ENCODE measurements around the gene FHIT. TPM values are rescaled to one million over a fixed set of nuclear protein-coding genes. Genes with fewer than 3 reads are reported as not detected.

Gene FHIT
- total and polyA plus RNA-seq, 7 donors = 0.98 to 10.4 (median 4.0) TPM

- intact Hi-C loops (cut with DNase I) = no loop called here
- H3K36me3 ChIP-seq (ENCODE audit: insufficient read depth in 1 of 2, low read depth in 1 of 2) = no peaks in the 10 kb centered on the region
- H3K27ac ChIP-seq = no peak overlapping the region
- no peaks in the 10 kb centered on the region for H3K4me1 ChIP-seq
- no peaks in the 10 kb centered on the region for H3K27me3 ChIP-seq (ENCODE audit: insufficient read depth in 3 of 3, low read length in 2 of 3)
- 53 to 66% (median 65%) methylated on average over 4 of the region's 4 CpGs for WGBS, 3 donors
- ATAC-seq = no peak
- no peaks in the 10 kb centered on the region for H3K9me3 ChIP-seq
- no peak for TF ChIP-seq CTCF (IDR thresholded peaks at IDR 0.05)
- no peak overlapping the region for H3K4me3 ChIP-seq
- DNase-seq = no peak
These were observed 928.9 kb downstream of the FHIT start for GRCh38 chr3:60322298-60322856.

GRCh38 chr3:60319179-60319858, 931.9 kb downstream of the FHIT start:
- no peaks in the 10 kb centered on the region for H3K27me3 ChIP-seq (ENCODE audit: insufficient read depth in 3 of 3, low read length in 2 of 3)
- no peaks in the 10 kb centered on the region for H3K36me3 ChIP-seq (ENCODE audit: insufficient read depth in 1 of 2, low read depth in 1 of 2)
- no peak for ATAC-seq
- no peak for TF ChIP-seq CTCF (IDR thresholded peaks at IDR 0.05)
- no peak overlapping the region for H3K4me3 ChIP-seq
- no peak overlapping the region for H3K27ac ChIP-seq
- intact Hi-C loops (cut with DNase I) = no loop called here
- no peaks in the 10 kb centered on the region for H3K9me3 ChIP-seq
- DNase-seq = no peak
- no peaks in the 10 kb centered on the region for H3K4me1 ChIP-seq
- 91 to 93% (median 93%) methylated on average over 9 of the region's 9 CpGs for WGBS, 3 donors

- ATAC-seq (no peak), DNase-seq (no peak)
- no peak for TF ChIP-seq CTCF (IDR thresholded peaks at IDR 0.05)
- no peaks in the 10 kb centered on the region for H3K36me3 ChIP-seq (ENCODE audit: insufficient read depth in 1 of 2, low read depth in 1 of 2)
- H3K27ac ChIP-seq = no peak overlapping the region
- no peaks in the 10 kb centered on the region for H3K27me3 ChIP-seq (ENCODE audit: insufficient read depth in 3 of 3, low read length in 2 of 3)
- H3K9me3 ChIP-seq = no peaks in the 10 kb centered on the region
- intact Hi-C loops (cut with DNase I) = no loop called here
- no peaks in the 10 kb centered on the region for H3K4me1 ChIP-seq
- no peak overlapping the region for H3K4me3 ChIP-seq
These were observed 935.0 kb downstream of the FHIT start for GRCh38 chr3:60316121-60316797.

DNA sequence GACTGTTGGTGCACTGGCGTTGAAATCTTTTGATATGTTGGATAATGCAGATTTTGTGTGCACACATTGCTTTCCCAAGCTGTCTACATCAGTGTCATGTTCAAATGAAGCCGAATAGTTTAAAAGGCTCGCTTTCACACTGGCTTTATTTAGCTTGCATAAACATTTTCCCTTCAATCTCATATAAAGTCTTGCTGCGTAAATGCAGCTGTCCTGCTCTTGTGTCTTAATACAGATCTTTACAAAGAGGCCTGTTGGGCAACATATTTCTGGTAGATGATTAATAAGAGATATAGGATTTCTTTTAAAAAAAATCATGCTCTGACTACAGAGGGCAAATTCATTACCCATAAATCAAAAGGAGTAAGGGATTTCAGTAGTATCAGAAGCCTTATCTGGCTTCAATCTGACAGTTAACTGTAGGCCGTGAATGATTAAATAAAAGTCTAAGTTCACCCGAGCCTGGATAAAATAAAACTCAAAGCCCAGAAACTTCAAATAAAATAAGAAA, 937.2 kb downstream of the FHIT start:
- no peak overlapping the region for H3K27ac ChIP-seq
- no peak overlapping the region for H3K4me3 ChIP-seq
- no peaks in the 10 kb centered on the region for H3K9me3 ChIP-seq
- no peak for ATAC-seq
- TF ChIP-seq CTCF (IDR thresholded peaks at IDR 0.05) = no peak
- intact Hi-C loops (cut with DNase I) = no loop called here
- no peak for DNase-seq
- no peaks in the 10 kb centered on the region for H3K36me3 ChIP-seq (ENCODE audit: insufficient read depth in 1 of 2, low read depth in 1 of 2)
- no peaks in the 10 kb centered on the region for H3K4me1 ChIP-seq
- H3K27me3 ChIP-seq (ENCODE audit: insufficient read depth in 3 of 3, low read length in 2 of 3) = no peaks in the 10 kb centered on the region
- WGBS, 3 donors = 79 to 83% (median 82%) methylated on average over 6 of the region's 6 CpGs

Data from psoas muscle (tissue), 8 donors.